MM.1S (cell line): Measurements from ENCODE around the gene IQSEC1.

Source experiments
- CTCF ChIP-seq: fragments of 300-600 bp; sonication (generic); IDR thresholded peaks from 2 replicates; pipeline ENCODE4 v1.5.1; 2016; ENCODE audit warnings: antibody characterized with exemption, low read length, mixed read lengths
- EZH2 ChIP-seq: fragments of 300-600 bp; sonication (generic); optimal IDR thresholded peaks from 2 replicates; pipeline ENCODE3; 2017; ENCODE audit warnings: low read depth, mild to moderate bottlenecking, antibody characterized with exemption, low read length, mixed read lengths

GRCh38 chr3:12948891-12949711 lies 124.1 kb downstream of the IQSEC1 start:
- TF ChIP-seq CTCF (no peak), EZH2 (no peak)
